B cell (primary cell): ENCODE results near the gene IDS. TPM values are rescaled to one million over a fixed set of nuclear protein-coding genes. Genes with fewer than 3 reads are reported as not detected.

Experiments
- ATAC-seq: fragments of 200-7000 bp; cut with Tn5 transposase; one replicate; pipeline ENCODE4 v1.10.0; 2021; ENCODE audit warnings: low read depth, mild to moderate bottlenecking, moderate number of reproducible peaks, moderate library complexity
- CTCF ChIA-PET: fragments of 350-600 bp; sonication (Branson Sonifier 250); formaldehyde crosslinking; loops from one replicate; lab custom pipeline; 2021; ENCODE audit warnings: antibody characterized with exemption, inconsistent platforms; lab: Charles Lee
- POLR2A ChIA-PET: fragments of 350-600 bp; sonication (Branson Sonifier 250); formaldehyde crosslinking; loops from one replicate; lab custom pipeline; 2021; ENCODE audit warnings: antibody characterized with exemption; lab: Charles Lee
- DNase-seq: peaks from one replicate; pipeline ENCODE4 v3.0.0; 2013
- H2AFZ ChIP-seq: 2 replicates; pipeline ENCODE4 v1.6.1; 2012; ENCODE audit warnings: mild to moderate bottlenecking, low read depth, low read length; ENCODE audit not compliant: insufficient read depth, poor library complexity, severe bottlenecking
- H3K27ac ChIP-seq, 2 donors: 1 replicate in 1 of 2; 2 replicates in 1 of 2; pipeline ENCODE4 v1.5.1; 2012 to 2013; ENCODE audit warnings: low read length in 2 of 2, mild to moderate bottlenecking in 2 of 2, moderate library complexity in 1 of 2
- H3K27me3 ChIP-seq, 4 experiments: fragments of 200-600 bp in 1 of 4; sonication (generic) in 1 of 4; replicated peaks in 1 of 4; 1 replicate in 2 of 4; 2 replicates in 2 of 4; pipeline versions ENCODE4 v1.6.1 to v1.7.0; 2013 to 2016; ENCODE audit warnings: low read length in 3 of 4, mild to moderate bottlenecking in 2 of 4, mixed read lengths in 1 of 4, moderate library complexity in 1 of 4; ENCODE audit not compliant: insufficient read depth in 4 of 4, control insufficient read depth in 3 of 4; ENCODE audit errors: control extremely low read depth in 1 of 4
- H3K36me3 ChIP-seq, 2 experiments: replicated peaks in 1 of 2; 1 replicate in 1 of 2; 2 replicates in 1 of 2; pipeline versions ENCODE4 v1.6.1 to v1.7.1; 2013; ENCODE audit warnings: low read length in 1 of 2; ENCODE audit not compliant: insufficient read depth in 2 of 2, control insufficient read depth in 1 of 2; ENCODE audit errors: control extremely low read depth in 1 of 2, extremely low read depth in 1 of 2
- H3K4me1 ChIP-seq, 2 donors: fragments of 200-600 bp in 1 of 2; sonication (generic) in 1 of 2; 1 replicate in 1 of 2; 2 replicates in 1 of 2; pipeline versions ENCODE4 v1.5.1 to v1.6.1; 2013 to 2017; ENCODE audit warnings: low read length in 2 of 2; ENCODE audit not compliant: control insufficient read depth in 2 of 2, insufficient read depth in 2 of 2
- H3K4me2 ChIP-seq: replicated peaks from 2 replicates; pipeline ENCODE3; 2012; ENCODE audit warnings: mild to moderate bottlenecking, low read depth, low read length; ENCODE audit not compliant: poor library complexity, severe bottlenecking
- H3K4me3 ChIP-seq, 5 experiments: fragments of 200-600 bp in 1 of 5; sonication (generic) in 1 of 5; 1 replicate in 3 of 5; 2 replicates in 2 of 5; pipeline versions ENCODE4 v1.5.1 to v1.7.0; 2011 to 2016; ENCODE audit warnings: low read length in 4 of 5, mild to moderate bottlenecking in 4 of 5, low read depth in 2 of 5, control low read depth in 1 of 5, moderate library complexity in 1 of 5; ENCODE audit not compliant: insufficient read depth in 1 of 5; ENCODE audit errors: control extremely low read depth in 1 of 5, extremely low read depth in 1 of 5
- H3K79me2 ChIP-seq: fragments of 200-600 bp; sonication (generic); one replicate; pipeline ENCODE4 v1.6.0; 2016; ENCODE audit warnings: low read length; ENCODE audit not compliant: control insufficient read depth, insufficient read depth
- H3K9ac ChIP-seq: fragments of 200-600 bp; sonication (generic); 2 replicates; pipeline ENCODE4 v1.6.1; 2017; ENCODE audit warnings: mild to moderate bottlenecking, low read length, moderate library complexity
- H3K9me3 ChIP-seq, 3 donors: one replicate each; pipeline versions ENCODE4 v1.6.1 to v1.7.1; 2013; ENCODE audit warnings: low read length in 2 of 3; ENCODE audit not compliant: control insufficient read depth in 2 of 3, insufficient read depth in 1 of 3; ENCODE audit errors: control extremely low read depth in 1 of 3
- H4K20me1 ChIP-seq: 2 replicates; pipeline ENCODE4 v1.6.0; 2012; ENCODE audit warnings: mild to moderate bottlenecking, low read length; ENCODE audit not compliant: insufficient read depth, control insufficient read depth, poor library complexity, severe bottlenecking
- H3K27ac Mint-ChIP-seq: one replicate; pipeline ENCODE4 v1.8.0; 2021; ENCODE audit warnings: mixed read lengths
- H3K27me3 Mint-ChIP-seq: one replicate; pipeline ENCODE4 v1.8.0; 2021; ENCODE audit warnings: mixed read lengths
- H3K4me1 Mint-ChIP-seq: one replicate; pipeline ENCODE4 v1.8.0; 2021; ENCODE audit warnings: mixed read lengths
- H3K4me3 Mint-ChIP-seq: one replicate; pipeline ENCODE4 v1.8.0; 2021; ENCODE audit warnings: mixed read lengths
- H3K9me3 Mint-ChIP-seq: one replicate; pipeline ENCODE4 v1.8.0; 2022; ENCODE audit warnings: mixed read lengths; ENCODE audit not compliant: insufficient read depth
- CTCF ChIP-seq: fragments of 200-600 bp; IDR thresholded peaks from one replicate; pipeline ENCODE4 v1.8.0; 2022; ENCODE audit warnings: antibody characterized with exemption, mild to moderate bottlenecking
- EZH2 ChIP-seq: IDR thresholded peaks from 2 replicates; pipeline ENCODE4 v1.6.1; 2012; ENCODE audit warnings: borderline replicate concordance, low read depth, mild to moderate bottlenecking, moderate library complexity, low read length; ENCODE audit not compliant: insufficient read depth, poor library complexity, severe bottlenecking
- WGBS: methylation state at CpG from one replicate; pipeline ENCODE4 v1.1.5; 2013; ENCODE audit warnings: missing lambda C conversion rate; ENCODE audit not compliant: insufficient coverage; 5-methylcytosine and 5-hydroxymethylcytosine counted together
- intact Hi-C: fragments of 100-400 bp; cut with micrococcal nuclease; formaldehyde crosslinking; loops from one replicate; pipeline ENCODE4 v1.10.0; 2022
- polyA plus RNA-seq: library from polyadenylated mRNA; depleted of rRNA; stranded (reverse); fragments of >200 nt; gene quantifications from 2 replicates; pipeline ENCODE4 v1.2.3, GENCODE V29; 2012
- total RNA-seq, 2 donors: library from RNA; stranded (reverse); fragments of 120-200 nt in 1 of 2; gene quantifications; 1 replicate in 1 of 2; 2 replicates in 1 of 2; pipeline versions ENCODE4 v1.2.3 to v1.2.4, GENCODE V29; 2013 to 2022

The IDS gene
- total and polyA plus RNA-seq, 2 donors (not counting 1 experiment from before 2014, with no cell fraction given): 85.3 to 169 TPM

DNA sequence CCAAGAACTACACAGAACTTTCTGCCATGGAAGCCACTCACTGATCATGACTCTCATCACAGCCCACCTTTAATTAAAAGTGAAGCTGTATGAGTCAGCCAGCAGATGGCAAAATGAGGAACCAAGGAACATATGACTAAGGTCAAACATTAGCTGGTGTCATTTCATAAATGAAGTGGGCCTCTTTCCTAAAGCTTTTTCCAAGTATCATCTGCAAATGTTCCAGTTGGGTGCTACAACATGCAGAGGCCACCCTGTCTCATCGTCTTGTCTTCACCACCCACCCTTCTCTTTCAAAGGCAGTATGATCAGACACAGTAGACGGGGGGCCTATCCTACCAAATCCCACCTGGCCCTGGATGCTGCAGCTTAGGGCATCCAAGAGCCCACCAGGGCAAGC, 26.5 kb upstream of the IDS start:
- H3K27ac Mint-ChIP-seq: peak overlapping the region; percentile 67
- no peak overlapping the region for H3K27ac ChIP-seq
- H3K36me3 ChIP-seq: no peaks in the 10 kb centered on the region
- H3K27me3 ChIP-seq: no peaks in the 10 kb centered on the region
- ChIA-PET CTCF (interaction anchor here (0.9 kb wide), 2 partner anchors 8 to 19 kb away, joined by 4 to 6 read pairs; no protein-coding TSS in a partner anchor), POLR2A (no interaction called here)
- H3K4me2 ChIP-seq: no peak overlapping the region
- H2AFZ ChIP-seq: no peak overlapping the region
- peak; percentile 66 for ATAC-seq
- H3K27me3 Mint-ChIP-seq: no peaks in the 10 kb centered on the region
- H3K4me1 ChIP-seq: no peaks in the 10 kb centered on the region
- TF ChIP-seq CTCF (no peak), EZH2 (no peak)
- 67% methylated on average over 1 of the region's 2 CpGs for WGBS
- DNase-seq: peak; percentile 47
- intact Hi-C loops: loop anchor here (1.0 kb wide), 1 partner anchor 8 kb away; no protein-coding TSS in a partner anchor
- H3K9ac ChIP-seq: no peak overlapping the region
- H3K79me2 ChIP-seq: peaks cover 4% of the 10 kb centered on the region
- H3K9me3 ChIP-seq: no peaks in the 10 kb centered on the region
- no peaks in the 10 kb centered on the region for H4K20me1 ChIP-seq
- H3K4me3 Mint-ChIP-seq: no peak overlapping the region
- H3K4me3 ChIP-seq: no peak overlapping the region
- peaks cover 14% of the 10 kb centered on the region for H3K4me1 Mint-ChIP-seq
- no peaks in the 10 kb centered on the region for H3K9me3 Mint-ChIP-seq

- Histone ChIP-seq H3K36me3 (no peaks in the 10 kb centered on the region), H3K9me3 (no peaks in the 10 kb centered on the region), H3K4me3 (no peak overlapping the region), H3K79me2 (peaks cover 4% of the 10 kb centered on the region), H3K4me2 (no peak overlapping the region), H3K27ac (no peak overlapping the region), H2AFZ (no peak overlapping the region), H3K9ac (no peak overlapping the region), H4K20me1 (no peaks in the 10 kb centered on the region), H3K4me1 (peaks cover 4 to 10% of the 10 kb centered on the region in 2 donors), H3K27me3 (no peaks in the 10 kb centered on the region)
- H3K9me3 Mint-ChIP-seq: no peaks in the 10 kb centered on the region
- ATAC-seq (no peak), DNase-seq (no peak)
- H3K27me3 Mint-ChIP-seq: no peaks in the 10 kb centered on the region
- ChIA-PET POLR2A (interaction anchor here (1.0 to 1.2 kb wide), 2 partner anchors 11 to 23 kb away, joined by 4 to 14 read pairs; partner anchors contain the start of gene IDS), CTCF (interaction anchor here (0.9 to 2.2 kb wide), 6 partner anchors 12 to 122 kb away, joined by 3 to 12 read pairs (median 4); partner anchors contain the start of genes EOLA1 and IDS)
- no peak for TF ChIP-seq EZH2
- TF ChIP-seq CTCF: no peak
- no peak overlapping the region for H3K4me3 Mint-ChIP-seq
- intact Hi-C loops: no loop called here
- H3K4me1 Mint-ChIP-seq: peaks cover 17% of the 10 kb centered on the region
- H3K27ac Mint-ChIP-seq: no peak overlapping the region
- WGBS: no CpG with 5 or more reads among the region's 1 CpG
Measured at GRCh38 chrX:149528381-149528780, 23.3 kb upstream of the IDS start.
